ENCODE measurements around the gene FRY.

- TF ChIP-seq CTCF (IDR thresholded peaks at IDR 0.05) = no peak
- no peak for TF ChIP-seq EZH2 (IDR thresholded peaks at IDR 0.05; ENCODE audit: borderline replicate concordance, insufficient read depth, low read depth, low read length, poor library complexity, severe bottlenecking)
Observed at GRCh38 chr13:32151240-32151639, 119.7 kb downstream of the FRY start.

Data from B cell (primary cell).